OCI-LY7 (cell line): Measurements from ENCODE around the gene MPC1. TPM values are rescaled to one million over a fixed set of nuclear protein-coding genes. Genes with fewer than 3 reads are reported as not detected.

Experiments used
- BruUV-seq: library from RNA; stranded (reverse); fragments of 400-500 nt; replicated peaks from 2 replicates; lab custom pipeline; 2021; lab: Mats Ljungman, UMichigan
- CTCF ChIA-PET: fragments of 300-600 bp; sonication (Branson Sonifier 250); formaldehyde crosslinking; loops from one replicate; lab custom pipeline; 2022; ENCODE audit warnings: antibody characterized with exemption; ENCODE audit not compliant: unreplicated experiment; lab: Charles Lee
- POLR2A ChIA-PET: fragments of 300-600 bp; sonication (Branson Sonifier 250); formaldehyde crosslinking; loops from one replicate; lab custom pipeline; 2022; ENCODE audit warnings: antibody characterized with exemption; lab: Charles Lee
- DNase-seq: peaks from one replicate; pipeline ENCODE4 v3.0.0-alpha.2; 2015; ENCODE audit warnings: low spot score
- H2AFZ ChIP-seq: fragments of 200-600 bp; sonication (generic), shearing (Covaris generic); 2 replicates; pipeline ENCODE4 v1.6.1; 2014; ENCODE audit warnings: mild to moderate bottlenecking, antibody characterized with exemption, low read length, moderate library complexity
- H3K27ac ChIP-seq: fragments of 200-600 bp; sonication (generic); 2 replicates; pipeline ENCODE4 v1.5.1; 2014; ENCODE audit warnings: mixed run types, low read depth, mild to moderate bottlenecking, moderate library complexity, low read length, inconsistent platforms; ENCODE audit not compliant: poor library complexity, severe bottlenecking
- H3K36me3 ChIP-seq: fragments of 200-600 bp; sonication (generic); 2 replicates; pipeline ENCODE4 v1.6.1; 2014; ENCODE audit warnings: mild to moderate bottlenecking, antibody characterized with exemption, low read length, moderate library complexity, mixed read lengths; ENCODE audit not compliant: insufficient read depth
- H3K4me1 ChIP-seq: fragments of 200-600 bp; sonication (generic); 2 replicates; pipeline ENCODE4 v1.5.1; 2014; ENCODE audit warnings: mild to moderate bottlenecking, low read length; ENCODE audit not compliant: insufficient read depth, poor library complexity, severe bottlenecking
- H3K4me2 ChIP-seq: fragments of 200-600 bp; sonication (generic); 2 replicates; pipeline ENCODE4 v1.6.1; 2014; ENCODE audit warnings: mild to moderate bottlenecking, low read length
- H3K4me3 ChIP-seq: fragments of 200-600 bp; sonication (generic); 2 replicates; pipeline ENCODE4 v1.5.1; 2014; ENCODE audit warnings: mild to moderate bottlenecking, low read depth, low read length; ENCODE audit not compliant: poor library complexity, severe bottlenecking
- H3K79me2 ChIP-seq: fragments of 200-600 bp; sonication (generic); 2 replicates; pipeline ENCODE4 v1.6.1; 2016; ENCODE audit warnings: low read depth, mild to moderate bottlenecking, low read length, moderate library complexity, mixed read lengths; ENCODE audit not compliant: insufficient read depth
- H3K9me2 ChIP-seq: fragments of 200-600 bp; sonication (generic); 2 replicates; pipeline ENCODE4 v1.6.1; 2016; ENCODE audit warnings: mild to moderate bottlenecking, low read length, mixed read lengths; ENCODE audit not compliant: insufficient read depth
- H3K9me3 ChIP-seq: fragments of 200-600 bp; sonication (generic); 2 replicates; pipeline ENCODE4 v1.6.1; 2014; ENCODE audit warnings: mild to moderate bottlenecking, mixed run types, low read length, mixed read lengths
- H4K20me1 ChIP-seq: fragments of 200-600 bp; sonication (generic); 2 replicates; pipeline ENCODE4 v1.6.1; 2014; ENCODE audit warnings: mild to moderate bottlenecking, antibody characterized with exemption, low read length, moderate library complexity, mixed read lengths; ENCODE audit not compliant: insufficient read depth
- EZH2phosphoT487 ChIP-seq: fragments of 200-600 bp; sonication (generic); IDR thresholded peaks from 2 replicates; pipeline ENCODE4 v1.6.1; 2018; ENCODE audit warnings: low read depth, borderline replicate concordance, mild to moderate bottlenecking, mixed run types, antibody characterized with exemption, low read length, moderate library complexity, mixed read lengths
- intact Hi-C: fragments of 100-400 bp; cut with micrococcal nuclease; formaldehyde crosslinking; loops from one replicate; pipeline ENCODE4 v1.10.0; 2022; ENCODE audit not compliant: unreplicated experiment
- total RNA-seq, 2 experiments: library from RNA; depleted of rRNA in 1 of 2; stranded (reverse); fragments of >200 nt in 1 of 2; shearing (Covaris generic) in 1 of 2; gene quantifications; 2 replicates each; pipeline ENCODE4 v1.2.3, GENCODE V29; 2014 to 2022
- TF ChIP-seq, protein P1 (sequence below): fragments of 200-600 bp; sonication (generic); conservative IDR thresholded peaks from 2 replicates; pipeline ENCODE4 v1.5.1; 2014; ENCODE audit warnings: mild to moderate bottlenecking, antibody characterized with exemption, low read length, moderate library complexity, mixed read lengths

MPC1 gene
- total RNA-seq, 2 experiments from 2014 or later, result 36.1 to 38.1 TPM

GRCh38 chr6:166424431-166424830, 41.7 kb upstream of the MPC1 start:
- BruUV-seq, result no TSS peak
- Histone ChIP-seq H3K4me2 (no peak overlapping the region), H3K36me3 (no peaks in the 10 kb centered on the region), H3K79me2 (no peaks in the 10 kb centered on the region), H3K4me3 (no peak overlapping the region), H2AFZ (no peak overlapping the region), H3K9me3 (no peaks in the 10 kb centered on the region), H3K27ac (no peak overlapping the region), H3K9me2 (no peaks in the 10 kb centered on the region), H4K20me1 (no peaks in the 10 kb centered on the region), H3K4me1 (no peaks in the 10 kb centered on the region)
- no peak for DNase-seq
- ChIA-PET POLR2A (no interaction called here), CTCF (no interaction called here)
- intact Hi-C loops, result no loop called here
- no peak for TF ChIP-seq EZH2phosphoT487
- TF ChIP-seq, protein P1, sequence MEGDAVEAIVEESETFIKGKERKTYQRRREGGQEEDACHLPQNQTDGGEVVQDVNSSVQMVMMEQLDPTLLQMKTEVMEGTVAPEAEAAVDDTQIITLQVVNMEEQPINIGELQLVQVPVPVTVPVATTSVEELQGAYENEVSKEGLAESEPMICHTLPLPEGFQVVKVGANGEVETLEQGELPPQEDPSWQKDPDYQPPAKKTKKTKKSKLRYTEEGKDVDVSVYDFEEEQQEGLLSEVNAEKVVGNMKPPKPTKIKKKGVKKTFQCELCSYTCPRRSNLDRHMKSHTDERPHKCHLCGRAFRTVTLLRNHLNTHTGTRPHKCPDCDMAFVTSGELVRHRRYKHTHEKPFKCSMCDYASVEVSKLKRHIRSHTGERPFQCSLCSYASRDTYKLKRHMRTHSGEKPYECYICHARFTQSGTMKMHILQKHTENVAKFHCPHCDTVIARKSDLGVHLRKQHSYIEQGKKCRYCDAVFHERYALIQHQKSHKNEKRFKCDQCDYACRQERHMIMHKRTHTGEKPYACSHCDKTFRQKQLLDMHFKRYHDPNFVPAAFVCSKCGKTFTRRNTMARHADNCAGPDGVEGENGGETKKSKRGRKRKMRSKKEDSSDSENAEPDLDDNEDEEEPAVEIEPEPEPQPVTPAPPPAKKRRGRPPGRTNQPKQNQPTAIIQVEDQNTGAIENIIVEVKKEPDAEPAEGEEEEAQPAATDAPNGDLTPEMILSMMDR, result no peak

GRCh38 chr6:166423781-166424180, 41.0 kb upstream of the MPC1 start:
- BruUV-seq, result no TSS peak
- POLR2A ChIA-PET, result no interaction called here
- CTCF ChIA-PET, result no interaction called here
- H3K27ac ChIP-seq, result no peak overlapping the region
- H3K9me2 ChIP-seq, result no peaks in the 10 kb centered on the region
- H4K20me1 ChIP-seq, result no peaks in the 10 kb centered on the region
- no peaks in the 10 kb centered on the region for H3K79me2 ChIP-seq
- intact Hi-C loops, result no loop called here
- no peaks in the 10 kb centered on the region for H3K9me3 ChIP-seq
- TF ChIP-seq EZH2phosphoT487, result no peak
- TF ChIP-seq, protein P1, result no peak
- no peaks in the 10 kb centered on the region for H3K4me1 ChIP-seq
- H3K36me3 ChIP-seq, result no peaks in the 10 kb centered on the region
- no peak for DNase-seq
- no peak overlapping the region for H2AFZ ChIP-seq
- no peak overlapping the region for H3K4me2 ChIP-seq
- H3K4me3 ChIP-seq, result no peak overlapping the region

DNA sequence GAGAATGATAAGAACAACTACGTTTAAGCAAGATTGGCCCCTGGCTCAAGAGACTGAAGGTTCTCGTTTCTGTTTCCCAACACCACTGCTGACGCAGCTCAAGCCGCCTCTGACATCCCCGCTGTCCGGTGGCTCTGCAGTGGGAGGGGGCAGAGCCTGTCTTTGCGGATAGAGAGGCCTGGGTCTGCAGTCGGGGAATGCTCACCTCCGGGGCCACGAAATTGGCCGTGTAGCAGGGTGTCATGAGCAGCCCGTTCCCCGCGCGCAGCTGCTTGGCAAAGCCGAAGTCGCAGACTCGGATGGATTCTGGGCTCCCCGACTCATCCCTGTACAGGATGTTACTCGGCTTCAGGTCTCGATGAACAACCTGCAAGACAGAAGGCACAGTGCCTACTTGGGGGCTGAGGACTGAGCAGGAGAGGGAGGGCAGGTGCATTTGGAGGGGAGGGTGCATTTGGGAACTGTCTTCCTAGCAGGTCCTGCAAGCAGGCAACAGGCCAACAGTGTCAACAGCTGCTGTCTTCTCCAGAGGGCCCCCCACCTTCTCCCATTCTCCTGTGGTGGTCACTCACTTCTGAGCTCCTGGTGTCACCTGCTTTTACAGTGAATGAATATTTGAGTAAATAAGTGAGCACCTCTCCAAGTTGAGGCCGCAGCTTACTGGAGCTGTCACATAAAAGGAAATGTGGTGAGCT, 40.5 kb upstream of the MPC1 start:
- no TSS peak for BruUV-seq
- no peaks in the 10 kb centered on the region for H4K20me1 ChIP-seq
- ChIA-PET CTCF (no interaction called here), POLR2A (no interaction called here)
- H3K36me3 ChIP-seq, result no peaks in the 10 kb centered on the region
- no peaks in the 10 kb centered on the region for H3K9me3 ChIP-seq
- TF ChIP-seq, protein P1, result no peak
- no peak for TF ChIP-seq EZH2phosphoT487
- H3K4me1 ChIP-seq, result no peaks in the 10 kb centered on the region
- no peak overlapping the region for H3K4me2 ChIP-seq
- H3K4me3 ChIP-seq, result no peak overlapping the region
- no peak for DNase-seq
- intact Hi-C loops, result no loop called here
- no peak overlapping the region for H3K27ac ChIP-seq
- H3K79me2 ChIP-seq, result no peaks in the 10 kb centered on the region
- H3K9me2 ChIP-seq, result no peaks in the 10 kb centered on the region
- no peak overlapping the region for H2AFZ ChIP-seq
